HEK293T (cell line): ENCODE data around the gene GAN.
"Not testable (repeated sequence)": the region's sequence is repeated elsewhere in the genome, so short reads cannot be mapped to it uniquely, and the experiment has no call there.

ENCODE experiments used
- CTCF ChIA-PET: fragments of 350-600 bp; formaldehyde crosslinking; extraction: SDS; loops from one replicate; lab custom pipeline; 2021; ENCODE audit warnings: antibody characterized with exemption, inconsistent platforms; lab: Yijun Ruan, JAX
- POLR2A ChIA-PET: fragments of 350-600 bp; formaldehyde crosslinking; extraction: SDS; loops from one replicate; lab custom pipeline; 2020; ENCODE audit warnings: antibody characterized with exemption, inconsistent platforms; lab: Yijun Ruan, JAX
- DNase-seq: peaks from one replicate; pipeline ENCODE4 v3.0.0; 2012; ENCODE audit warnings: mixed read lengths; ENCODE audit errors: extremely low spot score
- ARNT ChIP-seq: fragments of 450-650 bp; IDR thresholded peaks from 2 replicates; pipeline ENCODE4 v1.6.1; 2017; ENCODE audit warnings: mild to moderate bottlenecking
- BHLHE40 ChIP-seq: fragments of 450-650 bp; IDR thresholded peaks from 2 replicates; pipeline ENCODE4 v1.6.1; 2016; ENCODE audit warnings: mild to moderate bottlenecking, moderate library complexity, borderline replicate concordance
- CTBP1 ChIP-seq: fragments of 450-650 bp; IDR thresholded peaks from 2 replicates; pipeline ENCODE4 v1.6.1; 2016; ENCODE audit warnings: borderline replicate concordance
- ELF4 ChIP-seq: fragments of 450-650 bp; IDR thresholded peaks from 2 replicates; pipeline ENCODE4 v1.6.1; 2017; ENCODE audit warnings: antibody characterized with exemption
- FOXA1 ChIP-seq: fragments of 450-650 bp; IDR thresholded peaks from 2 replicates; pipeline ENCODE4 v1.6.1; 2016; ENCODE audit warnings: mild to moderate bottlenecking
- FOXK2 ChIP-seq: fragments of 450-650 bp; IDR thresholded peaks from 2 replicates; pipeline ENCODE4 v1.6.1; 2016; ENCODE audit warnings: mild to moderate bottlenecking
- FOXM1 ChIP-seq: fragments of 450-650 bp; IDR thresholded peaks from 2 replicates; pipeline ENCODE4 v1.6.1; 2017; ENCODE audit warnings: mild to moderate bottlenecking, borderline replicate concordance
- HDGF ChIP-seq: fragments of 450-650 bp; IDR thresholded peaks from 2 replicates; pipeline ENCODE4 v1.6.1; 2017; ENCODE audit warnings: antibody characterized with exemption, borderline replicate concordance
- L3MBTL2 ChIP-seq: fragments of 450-650 bp; conservative IDR thresholded peaks from 2 replicates; pipeline ENCODE4 v1.6.1; 2016; ENCODE audit warnings: mild to moderate bottlenecking
- LEF1 ChIP-seq: fragments of 450-650 bp; IDR thresholded peaks from 2 replicates; pipeline ENCODE4 v1.6.1; 2017; ENCODE audit warnings: mild to moderate bottlenecking, borderline replicate concordance
- NFRKB ChIP-seq: fragments of 450-650 bp; IDR thresholded peaks from 2 replicates; pipeline ENCODE4 v1.6.1; 2016; ENCODE audit warnings: mild to moderate bottlenecking, moderate library complexity
- SP1 ChIP-seq: fragments of 450-650 bp; IDR thresholded peaks from 2 replicates; pipeline ENCODE4 v1.6.1; 2017
- SUZ12 ChIP-seq: fragments of 450-650 bp; IDR thresholded peaks from 2 replicates; pipeline ENCODE4 v1.6.1; 2016; ENCODE audit warnings: mild to moderate bottlenecking
- TARDBP ChIP-seq: fragments of 450-650 bp; IDR thresholded peaks from 2 replicates; pipeline ENCODE4 v1.6.1; 2016
- ZNF384 ChIP-seq: fragments of 450-650 bp; IDR thresholded peaks from 2 replicates; pipeline ENCODE4 v1.6.1; 2016
- TF ChIP-seq, protein P1 (sequence below): fragments of 450-650 bp; IDR thresholded peaks from 2 replicates; pipeline ENCODE4 v1.6.1; 2016

GAN gene

GRCh38 chr16:81333356-81333755 is 18.6 kb downstream of the GAN start:
- TF ChIP-seq CTBP1 (no peak), HDGF (no peak), TARDBP (no peak), FOXK2 (no peak), SUZ12 (no peak), FOXM1 (no peak), BHLHE40 (no peak), L3MBTL2 (no peak), ZNF384 (no peak), FOXA1 (no peak), LEF1 (no peak), ELF4 (no peak), SP1 (no peak), NFRKB (no peak)
- TF ChIP-seq, protein P1, sequence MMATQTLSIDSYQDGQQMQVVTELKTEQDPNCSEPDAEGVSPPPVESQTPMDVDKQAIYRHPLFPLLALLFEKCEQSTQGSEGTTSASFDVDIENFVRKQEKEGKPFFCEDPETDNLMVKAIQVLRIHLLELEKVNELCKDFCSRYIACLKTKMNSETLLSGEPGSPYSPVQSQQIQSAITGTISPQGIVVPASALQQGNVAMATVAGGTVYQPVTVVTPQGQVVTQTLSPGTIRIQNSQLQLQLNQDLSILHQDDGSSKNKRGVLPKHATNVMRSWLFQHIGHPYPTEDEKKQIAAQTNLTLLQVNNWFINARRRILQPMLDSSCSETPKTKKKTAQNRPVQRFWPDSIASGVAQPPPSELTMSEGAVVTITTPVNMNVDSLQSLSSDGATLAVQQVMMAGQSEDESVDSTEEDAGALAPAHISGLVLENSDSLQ = no peak

DNA sequence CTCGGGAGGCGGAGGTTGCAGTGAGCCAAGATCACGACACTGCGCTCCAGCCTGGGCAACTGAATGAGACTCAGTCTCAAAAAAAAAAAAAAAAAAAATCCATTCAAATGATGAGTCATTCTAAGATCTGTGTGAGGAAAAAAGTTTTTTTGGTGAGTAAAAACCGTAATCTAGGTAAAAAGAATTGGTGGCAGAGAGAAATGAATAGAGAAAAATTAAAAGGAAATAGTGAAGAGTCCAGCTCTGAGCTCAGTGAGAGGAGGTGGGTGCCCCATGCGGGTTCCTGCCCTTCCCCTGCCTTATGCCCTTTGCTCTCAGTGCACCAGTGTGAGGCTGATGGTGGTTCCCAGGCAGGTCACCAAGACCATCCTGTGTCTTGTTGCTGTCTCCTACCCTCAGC is 20.9 kb downstream of the GAN start:
- CTCF ChIA-PET = no interaction called here
- TF ChIP-seq BHLHE40 = no peak
- TF ChIP-seq NFRKB = no peak
- no peak for TF ChIP-seq LEF1
- TF ChIP-seq L3MBTL2 = no peak
- no peak for TF ChIP-seq SUZ12
- no peak for TF ChIP-seq HDGF
- no peak for TF ChIP-seq FOXM1
- TF ChIP-seq, protein P1 = no peak
- TF ChIP-seq ARNT = no peak
- no peak for TF ChIP-seq FOXA1
- no peak for TF ChIP-seq FOXK2
- no peak for TF ChIP-seq TARDBP
- TF ChIP-seq SP1 = no peak
- no peak for TF ChIP-seq ZNF384
- no peak for DNase-seq
- POLR2A ChIA-PET = no interaction called here

More at GRCh38 chr16:81333356-81333755, 18.6 kb downstream of the GAN start:
- DNase-seq = no peak
- CTCF ChIA-PET = no interaction called here
- POLR2A ChIA-PET = no interaction called here

GRCh38 chr16:81337097-81337496 is 22.3 kb downstream of the GAN start:
- CTCF ChIA-PET = no interaction called here
- TF ChIP-seq ARNT (no peak), ELF4 (no peak), HDGF (no peak), FOXM1 (no peak), TARDBP (no peak), SUZ12 (no peak), LEF1 (no peak), FOXK2 (no peak), ZNF384 (no peak), L3MBTL2 (no peak)
- TF ChIP-seq, protein P1 = no peak
- no peak for DNase-seq
- POLR2A ChIA-PET = no interaction called here

GRCh38 chr16:81345172-81345571 is 30.4 kb downstream of the GAN start:
- CTCF ChIA-PET, DNase-seq, POLR2A ChIA-PET: not testable (repeated sequence)

- DNase-seq = no peak
- POLR2A ChIA-PET = no interaction called here
- CTCF ChIA-PET = interaction anchor here (0.7 kb wide), 1 partner anchor 29 kb away, joined by 3 read pairs; no protein-coding TSS in a partner anchor
- no peak for TF ChIP-seq NFRKB
- TF ChIP-seq CTBP1 = no peak
- TF ChIP-seq ARNT = no peak
- TF ChIP-seq FOXM1 = no peak
- no peak for TF ChIP-seq SUZ12
- TF ChIP-seq, protein P1 = no peak
- TF ChIP-seq HDGF = no peak
- no peak for TF ChIP-seq SP1
- TF ChIP-seq ZNF384 = no peak
- TF ChIP-seq L3MBTL2 = no peak
- TF ChIP-seq FOXA1 = no peak
- no peak for TF ChIP-seq FOXK2
- TF ChIP-seq LEF1 = no peak
- no peak for TF ChIP-seq TARDBP
- no peak for TF ChIP-seq ELF4
- TF ChIP-seq BHLHE40 = no peak
Observed at GRCh38 chr16:81347425-81347824, 32.7 kb downstream of the GAN start.

DNA sequence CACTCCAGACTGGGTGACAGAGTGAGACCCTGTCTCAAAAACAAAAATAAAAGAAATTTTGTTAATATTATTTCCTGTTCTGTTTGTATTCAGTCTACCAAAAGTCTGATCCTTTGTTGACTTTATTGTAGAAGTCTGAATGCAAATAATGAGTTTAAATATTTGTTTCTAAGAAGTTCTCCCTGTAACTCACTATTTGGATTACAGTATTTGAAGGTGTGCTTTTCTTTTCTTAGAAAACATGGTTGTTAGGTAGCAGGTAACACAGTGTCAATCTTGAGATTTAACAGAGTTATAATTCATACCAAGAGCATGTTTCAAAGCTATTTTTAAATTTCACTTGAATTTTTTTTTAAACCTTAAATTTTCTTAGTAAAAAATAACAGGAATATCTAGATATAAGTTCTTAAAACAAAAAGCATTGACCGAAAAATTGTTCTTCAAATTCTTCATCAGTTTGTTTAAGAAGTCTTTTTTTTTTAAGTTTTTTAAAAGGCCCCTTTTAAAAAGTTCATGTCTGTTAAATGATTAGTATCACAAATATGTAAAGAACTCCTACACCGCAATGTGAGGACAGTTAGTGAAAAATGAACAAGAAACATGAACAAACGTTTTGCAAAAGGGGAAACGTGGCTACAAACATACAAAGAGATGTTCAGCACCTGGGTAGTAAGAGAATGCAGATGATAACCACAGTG is 35.0 kb downstream of the GAN start:
- ChIA-PET POLR2A (no interaction called here), CTCF (interaction anchor here (0.6 kb wide), 1 partner anchor 64 kb away, joined by 3 read pairs; no protein-coding TSS in a partner anchor)
- TF ChIP-seq FOXK2 (no peak), HDGF (no peak), ELF4 (no peak), CTBP1 (no peak), FOXA1 (no peak)
- DNase-seq = no peak
